Measurements from ENCODE around the gene PPP2R2B. TPM values are rescaled to one million over a fixed set of nuclear protein-coding genes. Genes with fewer than 3 reads are reported as not detected.

The PPP2R2B gene
- total and polyA plus RNA-seq, 2 experiments from 2014 or later, result 14.4 to 21.1 TPM

GRCh38 chr5:146866263-146866662, 12.3 kb downstream of the PPP2R2B start:
- Histone ChIP-seq H3K9me3 (ENCODE audit: low read depth) (no peaks in the 10 kb centered on the region), H3K36me3 (no peaks in the 10 kb centered on the region), H3K4me1 (ENCODE audit: low read depth) (no peaks in the 10 kb centered on the region), H3K27ac (no peak overlapping the region), H3K27me3 (no peaks in the 10 kb centered on the region), H3K4me3 (no peak overlapping the region)
- no peak for TF ChIP-seq CTCF (IDR thresholded peaks at IDR 0.05; ENCODE audit: low read depth, low read length)
- no peak for DNase-seq (ENCODE audit: low read depth in 1 of 2, low spot score in 1 of 2)

- H3K4me3 ChIP-seq, result no peak overlapping the region
- no peaks in the 10 kb centered on the region for H3K27me3 ChIP-seq
- no peak for DNase-seq (ENCODE audit: low read depth in 1 of 2, low spot score in 1 of 2)
- no peak overlapping the region for H3K27ac ChIP-seq
- H3K9me3 ChIP-seq (ENCODE audit: low read depth), result no peaks in the 10 kb centered on the region
- TF ChIP-seq CTCF (IDR thresholded peaks at IDR 0.05; ENCODE audit: low read depth, low read length), result no peak
- H3K36me3 ChIP-seq, result no peaks in the 10 kb centered on the region
- H3K4me1 ChIP-seq (ENCODE audit: low read depth), result no peaks in the 10 kb centered on the region
These were observed 15.9 kb downstream of the PPP2R2B start for GRCh38 chr5:146862641-146863040.

GRCh38 chr5:146860213-146860893, 18.2 kb downstream of the PPP2R2B start:
- Histone ChIP-seq H3K9me3 (ENCODE audit: low read depth) (no peaks in the 10 kb centered on the region), H3K4me1 (ENCODE audit: low read depth) (no peaks in the 10 kb centered on the region), H3K27me3 (no peaks in the 10 kb centered on the region), H3K27ac (no peak overlapping the region), H3K36me3 (no peaks in the 10 kb centered on the region), H3K4me3 (no peak overlapping the region)
- TF ChIP-seq CTCF (IDR thresholded peaks at IDR 0.05; ENCODE audit: low read depth, low read length), result no peak
- DNase-seq (ENCODE audit: low read depth in 1 of 2, low spot score in 1 of 2), result no peak

GRCh38 chr5:146852089-146852488, 26.5 kb downstream of the PPP2R2B start:
- TF ChIP-seq CTCF (IDR thresholded peaks at IDR 0.05; ENCODE audit: low read depth, low read length), result no peak
- Histone ChIP-seq H3K9me3 (ENCODE audit: low read depth) (no peaks in the 10 kb centered on the region), H3K27me3 (no peaks in the 10 kb centered on the region), H3K4me3 (no peak overlapping the region), H3K27ac (no peak overlapping the region), H3K4me1 (ENCODE audit: low read depth) (peaks cover 9% of the 10 kb centered on the region), H3K36me3 (no peaks in the 10 kb centered on the region)
- DNase-seq (ENCODE audit: low read depth in 1 of 2, low spot score in 1 of 2), result no peak

GRCh38 chr5:146851133-146851532, 27.4 kb downstream of the PPP2R2B start:
- Histone ChIP-seq H3K27me3 (no peaks in the 10 kb centered on the region), H3K36me3 (no peaks in the 10 kb centered on the region), H3K4me3 (no peak overlapping the region), H3K27ac (no peak overlapping the region), H3K4me1 (ENCODE audit: low read depth) (peaks cover 9% of the 10 kb centered on the region), H3K9me3 (ENCODE audit: low read depth) (no peaks in the 10 kb centered on the region)
- no peak for TF ChIP-seq CTCF (IDR thresholded peaks at IDR 0.05; ENCODE audit: low read depth, low read length)
- no peak for DNase-seq (ENCODE audit: low read depth in 1 of 2, low spot score in 1 of 2)

Data from cardiac muscle cell (in vitro differentiated cells and primary cell).